ENCODE data around the gene KRTAP5-2. TPM values are rescaled to one million over a fixed set of nuclear protein-coding genes. Genes with fewer than 3 reads are reported as not detected.
A peak's percentile ranks its signal among the peaks of the same experiment; 100 is the strongest.

The KRTAP5-2 gene
- total and polyA plus RNA-seq, 8 donors = not detected

- no peak overlapping the region for H3K27ac ChIP-seq
- no peaks in the 10 kb centered on the region for H3K9me3 ChIP-seq
- TF ChIP-seq CTCF (IDR thresholded peaks at IDR 0.05) = peak; percentile 85 to 87
- peaks cover 0 to 6% of the 10 kb centered on the region in 2 donors for H3K4me1 ChIP-seq
- H3K36me3 ChIP-seq = no peaks in the 10 kb centered on the region
- peaks cover 0 to 56% of the 10 kb centered on the region in 2 donors for H3K27me3 ChIP-seq
- intact Hi-C loops (cut with DNase I) = no loop called here
- ATAC-seq = peak; percentile 97
- peak in 1 of 4 donors; percentile 57 for DNase-seq
- no peak overlapping the region for H3K4me3 ChIP-seq
These were observed 30.6 kb upstream of the KRTAP5-2 start for GRCh38 chr11:1628506-1629325.

- Histone ChIP-seq H3K4me1 (peaks cover 0 to 6% of the 10 kb centered on the region in 2 donors), H3K4me3 (no peak overlapping the region), H3K36me3 (no peaks in the 10 kb centered on the region), H3K27me3 (peaks cover 0 to 26% of the 10 kb centered on the region in 2 donors), H3K27ac (no peak overlapping the region), H3K9me3 (no peaks in the 10 kb centered on the region)
- intact Hi-C loops (cut with DNase I) = no loop called here
- no peak for DNase-seq
- no peak for TF ChIP-seq CTCF (IDR thresholded peaks at IDR 0.05)
- ATAC-seq = no peak
These were observed 27.4 kb upstream of the KRTAP5-2 start for GRCh38 chr11:1625541-1625940.

- DNase-seq = no peak
- Histone ChIP-seq H3K4me3 (no peak overlapping the region), H3K36me3 (no peaks in the 10 kb centered on the region), H3K27ac (no peak overlapping the region), H3K4me1 (peaks cover 0 to 6% of the 10 kb centered on the region in 2 donors), H3K27me3 (peaks cover 0 to 22% of the 10 kb centered on the region in 2 donors), H3K9me3 (no peaks in the 10 kb centered on the region)
- no peak for ATAC-seq
- intact Hi-C loops (cut with DNase I) = no loop called here
- no peak for TF ChIP-seq CTCF (IDR thresholded peaks at IDR 0.05)
These were observed 26.5 kb upstream of the KRTAP5-2 start for GRCh38 chr11:1624621-1625020.

GRCh38 chr11:1623716-1624115 is 25.6 kb upstream of the KRTAP5-2 start:
- ATAC-seq = no peak
- intact Hi-C loops (cut with DNase I) = no loop called here
- Histone ChIP-seq H3K4me1 (no peaks in the 10 kb centered on the region), H3K27me3 (peaks cover 0 to 14% of the 10 kb centered on the region in 2 donors), H3K4me3 (no peak overlapping the region), H3K27ac (no peak overlapping the region), H3K9me3 (no peaks in the 10 kb centered on the region), H3K36me3 (no peaks in the 10 kb centered on the region)
- TF ChIP-seq CTCF (IDR thresholded peaks at IDR 0.05) = no peak
- no peak for DNase-seq

GRCh38 chr11:1622086-1622485 is 24.0 kb upstream of the KRTAP5-2 start, which contains the start of gene KRTAP5-4:
TSS of gene KRTAP5-4 (minus strand) at chr11:1622138. CDS start at chr11:1622093, 45 bp downstream.
- no peak for DNase-seq
- H3K27ac ChIP-seq = no peak within 1 kb of the TSS
- H3K4me1 ChIP-seq = no peaks in the 10 kb centered on the region
- no peak for ATAC-seq
- intact Hi-C loops (cut with DNase I) = no loop called here
- H3K27me3 ChIP-seq = no peaks in the 10 kb centered on the region
- no peak for TF ChIP-seq CTCF (IDR thresholded peaks at IDR 0.05)
- H3K36me3 ChIP-seq = no peaks in the 10 kb centered on the region
- H3K9me3 ChIP-seq = no peaks in the 10 kb centered on the region
- H3K4me3 ChIP-seq = no peak within 1 kb of the TSS

All from left lung (tissue), 10 donors.